ENCODE results near the gene PSMG1. TPM values are rescaled to one million over a fixed set of nuclear protein-coding genes. Genes with fewer than 3 reads are reported as not detected.

PSMG1 gene
- total RNA-seq, 2 donors from 2014 or later = 41.2 to 78.1 TPM

DNA sequence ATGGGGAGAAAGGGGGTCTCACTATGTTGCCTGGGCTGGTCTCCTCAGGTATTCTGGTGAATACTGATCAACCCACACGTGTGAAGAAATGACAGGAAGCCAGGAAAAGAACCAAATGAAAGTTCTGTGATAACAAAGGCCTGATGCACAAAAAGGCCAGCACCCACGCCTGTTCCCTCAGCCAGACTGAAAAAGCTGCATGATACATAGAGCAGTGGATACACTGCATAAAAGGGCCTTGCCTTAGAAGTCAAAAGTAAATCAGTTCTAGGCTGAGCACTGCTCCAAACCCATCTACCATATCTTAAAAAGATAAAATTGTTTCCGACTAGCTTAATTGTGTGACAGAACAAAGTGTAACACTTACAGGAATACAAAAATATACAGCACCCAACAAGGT is 36.9 kb upstream of the PSMG1 start:
- no peak for DNase-seq
- intact Hi-C loops (cut with DNase I) = loop anchor here (10.0 kb wide), 1 partner anchor 55 kb away; no protein-coding TSS in a partner anchor
- Histone ChIP-seq H3K36me3 (no peaks in the 10 kb centered on the region), H3K9me3 (no peaks in the 10 kb centered on the region), H3K9ac (ENCODE audit: low read depth in 2 of 2, low read length in 2 of 2) (no peak overlapping the region), H3K27me3 (no peaks in the 10 kb centered on the region), H3K4me3 (no peak overlapping the region), H3K4me1 (no peaks in the 10 kb centered on the region), H3K27ac (no peak overlapping the region)
- no peak for TF ChIP-seq CTCF (IDR thresholded peaks at IDR 0.05)

- Histone ChIP-seq H3K4me3 (no peak overlapping the region), H3K36me3 (no peaks in the 10 kb centered on the region), H3K9me3 (no peaks in the 10 kb centered on the region), H3K4me1 (no peaks in the 10 kb centered on the region), H3K27me3 (no peaks in the 10 kb centered on the region), H3K27ac (no peak overlapping the region), H3K9ac (ENCODE audit: low read depth in 2 of 2, low read length in 2 of 2) (no peak overlapping the region)
- TF ChIP-seq CTCF (IDR thresholded peaks at IDR 0.05) = no peak
- DNase-seq = no peak
- intact Hi-C loops (cut with DNase I) = no loop called here
Measured at GRCh38 chr21:39218082-39218409, 34.8 kb upstream of the PSMG1 start.

- intact Hi-C loops (cut with DNase I) = no loop called here
- no peaks in the 10 kb centered on the region for H3K4me1 ChIP-seq
- DNase-seq = no peak
- H3K27me3 ChIP-seq = no peaks in the 10 kb centered on the region
- H3K9me3 ChIP-seq = no peaks in the 10 kb centered on the region
- no peak overlapping the region for H3K4me3 ChIP-seq
- H3K9ac ChIP-seq (ENCODE audit: low read depth in 2 of 2, low read length in 2 of 2) = no peak overlapping the region
- TF ChIP-seq CTCF (IDR thresholded peaks at IDR 0.05) = no peak
- no peaks in the 10 kb centered on the region for H3K36me3 ChIP-seq
- H3K27ac ChIP-seq = no peak overlapping the region
Measured at GRCh38 chr21:39217356-39218081, 34.3 kb upstream of the PSMG1 start.

DNA sequence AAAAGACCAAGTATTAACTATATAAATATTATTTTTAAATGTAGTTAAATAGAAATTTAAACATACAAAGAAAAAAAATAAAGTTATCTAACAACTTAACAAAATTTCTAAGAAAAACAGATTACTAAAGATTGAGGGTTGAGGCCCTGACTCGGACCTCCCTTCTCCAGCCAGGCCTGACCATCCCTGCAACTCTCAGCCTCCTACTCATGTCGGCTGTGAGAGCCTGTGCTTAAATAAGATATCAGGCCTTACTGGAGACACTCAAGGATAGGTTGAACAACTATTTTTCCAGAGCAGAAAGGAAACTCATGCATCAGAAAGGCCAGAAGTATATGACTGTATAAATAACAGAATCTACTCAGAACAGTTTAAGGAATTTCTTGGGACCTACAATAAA is 33.0 kb upstream of the PSMG1 start:
- intact Hi-C loops (cut with DNase I) = no loop called here
- Histone ChIP-seq H3K27me3 (no peaks in the 10 kb centered on the region), H3K9ac (ENCODE audit: low read depth in 2 of 2, low read length in 2 of 2) (no peak overlapping the region), H3K27ac (no peak overlapping the region), H3K36me3 (no peaks in the 10 kb centered on the region), H3K9me3 (no peaks in the 10 kb centered on the region), H3K4me3 (no peak overlapping the region), H3K4me1 (no peaks in the 10 kb centered on the region)
- TF ChIP-seq CTCF (IDR thresholded peaks at IDR 0.05) = no peak
- no peak for DNase-seq

DNA sequence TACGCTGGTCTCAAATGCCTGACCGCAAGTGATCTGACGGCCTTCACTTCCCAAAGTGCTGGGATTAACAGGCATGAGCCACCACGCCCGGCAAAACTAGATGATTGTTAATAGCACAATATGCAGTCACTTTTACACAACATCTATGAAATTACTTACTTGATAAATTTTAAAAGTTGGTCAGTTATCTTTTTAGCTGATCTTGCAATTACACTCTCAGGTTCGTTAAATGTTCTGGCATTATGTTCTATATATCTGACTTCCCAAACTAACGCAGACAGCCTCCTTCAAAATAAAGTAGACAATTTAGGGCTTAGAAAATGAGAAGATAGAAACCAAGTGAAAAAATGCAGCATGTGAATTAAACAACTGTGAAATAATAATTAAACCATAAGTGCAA is 31.8 kb upstream of the PSMG1 start:
- no peaks in the 10 kb centered on the region for H3K4me1 ChIP-seq
- intact Hi-C loops (cut with DNase I) = no loop called here
- H3K9ac ChIP-seq (ENCODE audit: low read depth in 2 of 2, low read length in 2 of 2) = no peak overlapping the region
- H3K27me3 ChIP-seq = no peaks in the 10 kb centered on the region
- H3K4me3 ChIP-seq = no peak overlapping the region
- no peaks in the 10 kb centered on the region for H3K9me3 ChIP-seq
- H3K27ac ChIP-seq = no peak overlapping the region
- DNase-seq = no peak
- TF ChIP-seq CTCF (IDR thresholded peaks at IDR 0.05) = no peak
- H3K36me3 ChIP-seq = no peaks in the 10 kb centered on the region

All from colonic mucosa (tissue), 4 donors.